SJSA1 (cell line): Measurements from ENCODE around the gene CD300LB. TPM values are rescaled to one million over a fixed set of nuclear protein-coding genes. Genes with fewer than 3 reads are reported as not detected.
A peak's percentile ranks its signal among the peaks of the same experiment; 100 is the strongest.
"Not testable (repeated sequence)": the region's sequence is repeated elsewhere in the genome, so short reads cannot be mapped to it uniquely, and the experiment has no call there.

Source experiments
- DNase-seq, 2 experiments: peaks; one replicate each; pipeline ENCODE4 v3.0.0-alpha.2; 2015 to 2020; ENCODE audit warnings: low spot score in 2 of 2, low read depth in 1 of 2
- H3K27ac ChIP-seq: fragments of 250-450 bp; sonication (Bioruptor Pico); 2 replicates; pipeline ENCODE4 v1.5.1; 2020; ENCODE audit warnings: mild to moderate bottlenecking, moderate library complexity
- H3K27me3 ChIP-seq: fragments of 250-450 bp; sonication (Bioruptor Pico); replicated peaks from 2 replicates; pipeline ENCODE4 v1.5.1; 2020; ENCODE audit warnings: mild to moderate bottlenecking, moderate library complexity
- H3K36me3 ChIP-seq: fragments of 250-450 bp; sonication (Bioruptor Pico); 2 replicates; pipeline ENCODE4 v1.5.1; 2020; ENCODE audit warnings: mild to moderate bottlenecking
- H3K4me1 ChIP-seq: fragments of 250-450 bp; sonication (Bioruptor Pico); replicated peaks from 2 replicates; pipeline ENCODE4 v1.6.1; 2021; ENCODE audit warnings: mild to moderate bottlenecking
- H3K4me3 ChIP-seq: fragments of 250-450 bp; sonication (Bioruptor Pico); 2 replicates; pipeline ENCODE4 v1.5.1; 2020; ENCODE audit warnings: mild to moderate bottlenecking
- H3K9me3 ChIP-seq: fragments of 250-450 bp; sonication (Bioruptor Pico); replicated peaks from 2 replicates; pipeline ENCODE4 v1.5.1; 2020; ENCODE audit warnings: mild to moderate bottlenecking
- total RNA-seq: library from RNA; depleted of rRNA; stranded (reverse); fragments of >200 nt; shearing (Covaris generic); gene quantifications from 2 replicates; pipeline ENCODE4 v1.2.3, GENCODE V29; 2014; rRNA removed

CD300LB gene
- not detected in 2 replicates for total RNA-seq

DNA sequence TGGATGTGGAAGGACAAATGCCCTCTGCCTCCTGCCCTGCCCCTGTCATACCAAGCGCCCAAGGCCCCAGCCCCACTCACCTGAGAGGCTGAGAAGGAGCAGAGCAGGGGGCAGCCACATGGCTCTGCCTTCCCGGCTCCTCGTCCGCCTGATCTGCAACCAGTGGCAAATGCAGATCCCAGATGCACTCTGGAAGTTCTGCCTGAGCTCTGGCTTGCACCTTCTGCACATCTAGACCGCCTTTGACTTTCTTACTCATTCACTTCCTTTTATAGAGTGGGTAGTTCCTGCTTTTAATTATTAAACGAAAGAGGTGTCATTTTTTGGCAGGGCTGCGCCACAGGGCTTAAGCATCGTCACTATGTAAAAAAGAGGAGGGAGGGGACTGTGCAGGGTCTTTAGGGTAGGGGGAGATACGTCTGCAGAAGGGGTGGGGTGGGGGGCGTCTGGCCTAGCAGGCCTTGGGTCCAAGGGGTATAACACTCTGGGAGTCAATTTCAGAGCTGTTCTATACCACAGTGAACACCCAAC, at the start of gene CD300LB:
TSS of gene CD300LB (minus strand) at position 245 of the 531 bp plus-strand sequence. CDS start at position 120, 125 bp downstream.
- H3K27ac ChIP-seq: no peak within 1 kb of the TSS
- peaks cover 40% of the 10 kb centered on the region for H3K27me3 ChIP-seq
- no peaks in the 10 kb centered on the region for H3K36me3 ChIP-seq
- peak in 1 of 2 experiments; percentile 42 for DNase-seq
- no peaks in the 10 kb centered on the region for H3K4me1 ChIP-seq
- no peak within 1 kb of the TSS for H3K4me3 ChIP-seq
- H3K9me3 ChIP-seq: no peaks in the 10 kb centered on the region

DNA sequence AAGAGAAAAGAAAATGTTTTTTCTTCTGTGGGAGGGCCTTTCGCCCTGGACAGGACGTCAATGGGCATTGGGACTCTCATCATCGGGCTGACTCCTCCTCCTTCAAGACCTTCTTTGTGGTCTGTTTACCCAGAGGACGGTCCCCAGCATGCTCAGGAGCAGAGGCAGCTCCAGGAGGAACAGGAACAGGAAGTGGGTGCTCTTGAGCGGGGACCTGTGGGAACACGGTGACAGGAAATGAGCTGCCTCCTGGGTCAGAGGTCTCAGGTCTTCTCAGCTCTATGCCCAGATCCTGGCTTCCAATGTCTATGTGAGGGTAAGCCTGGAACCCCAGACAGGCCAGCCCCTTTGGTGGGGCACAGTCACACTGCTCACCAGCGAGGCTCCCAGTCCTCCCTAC, 48.6 kb upstream of the CD300LB start:
- DNase-seq: no peak
- H3K36me3 ChIP-seq: no peaks in the 10 kb centered on the region
- H3K4me1 ChIP-seq: no peaks in the 10 kb centered on the region
- no peak overlapping the region for H3K4me3 ChIP-seq
- no peaks in the 10 kb centered on the region for H3K9me3 ChIP-seq
- no peak overlapping the region for H3K27ac ChIP-seq
- peaks cover 10% of the 10 kb centered on the region for H3K27me3 ChIP-seq

DNA sequence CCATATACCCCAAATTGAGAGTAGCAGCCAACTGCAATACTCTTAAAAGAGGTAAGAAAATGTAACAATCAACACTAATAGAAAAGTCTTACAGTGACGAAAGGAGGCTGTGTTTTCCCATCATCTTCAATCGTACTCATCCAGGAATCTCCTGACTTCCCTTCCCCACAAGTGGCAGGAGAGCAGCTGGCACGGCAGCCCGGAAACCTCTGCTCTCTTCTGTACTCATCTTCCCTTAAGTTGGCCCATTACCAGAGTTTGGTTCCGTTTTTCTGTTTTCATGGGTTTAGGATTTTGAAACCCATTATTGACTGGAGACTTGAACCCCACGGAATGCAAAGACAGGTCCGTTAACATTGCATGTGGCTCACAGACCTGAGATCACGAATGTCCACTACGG, 47.7 kb upstream of the CD300LB start:
- Histone ChIP-seq H3K4me1 (no peaks in the 10 kb centered on the region), H3K27me3 (peaks cover 14% of the 10 kb centered on the region; the same call in 1 of the 2 replicates), H3K9me3 (no peaks in the 10 kb centered on the region), H3K36me3 (no peaks in the 10 kb centered on the region), H3K27ac (no peak overlapping the region), H3K4me3 (no peak overlapping the region)
- DNase-seq: no peak

DNA sequence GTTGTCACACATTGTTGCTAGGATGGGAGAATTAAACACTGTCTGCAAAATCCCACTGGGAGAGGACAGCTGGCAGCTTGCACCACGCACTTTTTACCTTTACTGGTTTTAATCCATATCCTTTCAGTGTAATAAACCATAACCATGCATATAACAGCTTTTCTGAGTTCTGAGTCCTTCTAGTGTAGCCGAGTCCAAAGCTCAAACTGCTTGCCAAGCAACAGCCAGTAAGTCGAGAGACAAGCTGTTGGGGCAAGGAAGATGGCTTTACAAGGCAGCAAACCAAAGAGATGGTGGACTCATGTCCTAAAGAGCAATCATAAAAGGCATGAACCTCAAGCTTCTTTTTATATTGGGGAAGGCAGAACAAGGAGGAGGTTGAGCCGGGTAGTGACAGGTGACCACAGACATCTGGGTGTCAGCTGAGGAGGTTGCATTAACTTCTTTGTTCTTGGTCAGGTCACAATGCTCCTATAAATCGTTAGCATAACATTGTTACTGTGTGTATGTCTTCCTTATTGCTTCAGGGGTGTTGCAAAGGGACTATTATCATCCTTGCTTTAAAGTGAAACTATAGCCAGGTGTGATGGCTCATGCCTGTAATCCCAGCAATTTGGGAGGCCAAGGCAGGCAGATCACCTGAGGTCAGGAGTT, 43.3 kb upstream of the CD300LB start:
- Histone ChIP-seq H3K27ac (no peak overlapping the region), H3K27me3 (peaks cover 12% of the 10 kb centered on the region; the same call in 1 of the 2 replicates), H3K4me1 (peaks cover 3% of the 10 kb centered on the region), H3K9me3 (no peaks in the 10 kb centered on the region), H3K36me3 (no peaks in the 10 kb centered on the region), H3K4me3 (no peak overlapping the region)
- no peak for DNase-seq

DNA sequence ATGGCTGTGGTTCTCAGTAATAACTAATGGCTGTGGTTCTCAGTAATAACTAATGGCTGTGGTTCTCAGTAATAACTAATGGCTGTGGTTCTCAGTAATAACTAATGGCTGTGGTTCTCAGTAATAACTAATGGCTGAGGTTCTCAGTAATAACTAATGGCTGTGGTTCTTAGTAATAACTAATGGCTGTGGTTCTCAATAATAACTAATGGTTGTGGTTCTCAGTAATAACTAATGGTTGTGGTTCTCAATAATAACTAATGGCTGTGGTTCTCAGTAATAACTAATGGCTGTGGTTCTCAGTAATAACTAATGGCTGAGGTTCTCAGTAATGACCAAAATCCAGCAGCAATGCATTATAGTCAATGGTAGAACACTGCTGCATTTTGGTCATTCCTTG, 42.4 kb upstream of the CD300LB start:
- DNase-seq: not testable (repeated sequence)
- H3K27me3 ChIP-seq: peaks cover 12% of the 10 kb centered on the region; the same call in 1 of the 2 replicates

DNA sequence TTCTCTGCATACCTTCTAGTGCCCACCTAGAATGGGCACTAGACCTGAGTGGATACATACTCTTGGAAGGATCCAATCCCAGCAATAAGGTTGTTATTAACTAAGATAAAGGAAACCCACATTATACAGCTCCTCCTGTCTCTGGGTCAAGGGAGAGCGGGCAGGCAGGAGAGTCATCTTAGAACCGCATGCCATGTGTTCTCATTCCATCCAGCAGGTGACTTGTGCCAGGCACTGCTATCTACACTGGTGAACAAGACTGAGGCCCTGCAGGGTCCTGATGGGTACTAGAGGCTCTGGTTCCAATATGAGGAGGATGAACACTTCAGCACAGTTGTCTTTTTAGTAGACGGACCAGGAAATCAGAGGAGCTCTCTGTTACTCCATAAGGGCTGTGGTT, 41.9 kb upstream of the CD300LB start:
- Histone ChIP-seq H3K27me3 (peaks cover 8% of the 10 kb centered on the region; the same call in 1 of the 2 replicates), H3K4me3 (no peak overlapping the region), H3K9me3 (no peaks in the 10 kb centered on the region), H3K36me3 (no peaks in the 10 kb centered on the region), H3K4me1 (peaks cover 10% of the 10 kb centered on the region), H3K27ac (no peak overlapping the region)
- no peak for DNase-seq

More for the DNA sequence above, 42.4 kb upstream of the CD300LB start:
- not testable (repeated sequence) for H3K4me3 ChIP-seq, H3K27ac ChIP-seq, H3K36me3 ChIP-seq, H3K9me3 ChIP-seq
- peaks cover 10% of the 10 kb centered on the region for H3K4me1 ChIP-seq

DNA sequence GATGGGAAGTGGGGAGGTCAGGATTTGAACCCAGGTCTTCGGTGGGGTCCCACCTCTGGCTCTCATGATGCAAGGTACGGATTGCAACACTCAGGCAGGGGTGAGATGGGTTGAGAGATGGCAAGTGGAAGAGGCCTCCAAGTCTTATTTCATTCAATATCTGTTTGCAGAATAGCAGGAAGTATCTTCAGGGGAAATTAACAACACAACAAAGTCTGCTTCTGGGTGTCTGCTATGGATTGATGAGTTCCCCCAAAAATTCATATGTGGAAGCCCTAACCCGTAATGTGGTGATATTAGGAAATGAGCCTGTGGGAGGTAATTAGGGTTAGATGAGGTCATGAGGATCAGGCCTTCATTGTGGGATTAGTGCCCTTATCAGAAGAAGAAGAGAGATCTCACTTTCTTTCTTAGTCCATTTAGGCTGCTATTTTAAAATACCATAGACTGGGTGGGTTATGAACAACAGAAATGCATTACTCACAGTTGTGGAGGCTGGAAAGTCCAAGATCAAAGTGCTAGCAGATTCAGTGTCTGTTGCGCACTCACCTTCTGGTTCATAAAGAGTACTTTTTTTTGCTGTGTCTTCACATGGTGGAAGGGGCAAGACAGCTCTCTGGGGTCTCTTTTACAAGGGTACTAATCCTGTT, 40.5 kb upstream of the CD300LB start:
- H3K36me3 ChIP-seq: no peaks in the 10 kb centered on the region
- no peaks in the 10 kb centered on the region for H3K9me3 ChIP-seq
- H3K27ac ChIP-seq: no peak overlapping the region
- DNase-seq: no peak
- H3K4me3 ChIP-seq: no peak overlapping the region
- peaks cover 10% of the 10 kb centered on the region for H3K4me1 ChIP-seq
- peaks cover 8% of the 10 kb centered on the region; the same call in 1 of the 2 replicates for H3K27me3 ChIP-seq

DNA sequence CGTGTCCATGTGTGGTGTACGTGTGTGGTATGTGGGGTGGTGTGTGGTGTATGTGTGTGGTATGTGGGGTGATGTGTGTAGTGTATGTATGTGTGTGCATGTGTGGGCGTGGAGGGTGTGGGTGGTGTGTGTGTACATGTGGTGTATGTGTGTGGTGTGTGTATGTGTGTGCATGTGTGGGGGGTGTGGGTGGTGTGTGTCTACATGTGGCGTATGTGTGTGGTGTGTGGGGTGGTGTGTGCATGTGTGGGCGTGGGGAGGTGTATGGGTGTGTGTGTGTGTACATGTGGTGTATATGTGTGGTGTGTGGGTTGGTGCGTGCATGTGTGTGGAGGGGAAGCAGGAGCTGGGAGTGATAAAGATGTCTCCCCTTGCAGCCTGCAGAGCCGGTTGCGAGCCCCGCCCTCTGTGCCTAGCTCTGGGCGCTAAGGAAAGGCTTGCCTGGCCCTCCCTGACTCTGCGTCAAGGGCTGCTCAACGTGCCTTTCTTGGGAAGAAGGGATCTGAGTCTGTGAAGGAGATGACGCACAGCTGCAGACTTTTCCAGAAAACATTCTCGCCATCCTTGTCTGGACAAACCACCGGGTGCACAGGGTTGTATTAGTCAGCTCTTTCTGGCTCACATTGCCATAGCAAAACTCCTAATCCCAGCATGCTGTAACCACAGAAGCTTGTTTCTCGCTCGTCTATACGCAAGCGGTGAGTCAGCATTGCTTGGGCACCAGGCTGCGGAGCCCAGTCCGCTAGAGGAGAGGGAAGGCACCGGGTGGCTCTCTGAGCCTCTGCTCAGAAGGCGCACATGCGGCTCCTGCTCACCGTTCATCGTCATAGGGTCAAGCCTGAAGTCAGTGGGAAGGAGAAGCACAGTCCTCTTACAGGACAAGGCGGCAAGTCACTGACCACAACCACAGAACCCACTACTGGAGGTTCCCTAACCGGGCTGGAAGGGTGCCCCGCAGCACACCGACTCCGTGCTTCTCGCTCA, 38.0 kb upstream of the CD300LB start:
- peaks cover 10% of the 10 kb centered on the region for H3K4me1 ChIP-seq
- DNase-seq: peak; percentile 69 to 85

DNA sequence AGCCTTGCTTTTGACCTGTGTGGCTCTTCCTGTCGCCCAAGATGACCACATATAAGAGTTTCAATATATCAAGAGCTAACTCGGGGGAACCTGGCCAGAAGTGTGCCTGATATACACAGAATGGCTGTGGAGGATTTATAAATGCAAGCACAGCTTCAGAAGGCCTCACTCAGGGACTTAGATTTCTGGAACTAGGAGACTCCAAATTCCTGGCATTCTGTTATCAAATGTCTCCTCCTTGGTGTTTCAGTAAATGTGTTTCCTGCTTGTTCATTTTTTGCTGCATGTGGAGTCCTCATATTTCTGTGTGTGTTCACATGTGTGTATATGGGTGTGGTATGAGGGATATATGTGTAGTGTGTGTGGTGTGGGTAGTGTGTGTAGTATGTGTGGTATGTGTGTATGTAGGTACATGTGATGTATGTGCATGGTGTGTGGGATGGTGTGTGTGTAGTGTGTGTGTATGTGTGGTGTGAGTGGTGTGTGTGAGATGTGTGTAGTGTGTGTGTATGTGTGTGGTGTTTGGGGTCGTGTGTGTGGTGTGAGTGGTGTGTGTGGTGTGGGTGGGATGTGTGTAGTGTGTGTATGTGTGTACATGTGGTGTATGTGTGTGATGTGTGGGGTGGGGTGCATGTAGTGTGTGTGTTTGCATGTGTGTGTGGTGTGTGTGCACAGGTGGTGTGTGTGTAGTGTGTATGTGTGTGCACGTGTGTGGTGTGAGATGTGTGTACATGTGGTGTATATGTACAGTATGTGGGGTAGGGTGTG, 37.0 kb upstream of the CD300LB start:
- no peak for DNase-seq
- no peak overlapping the region for H3K4me3 ChIP-seq
- H3K9me3 ChIP-seq: no peaks in the 10 kb centered on the region
- peaks cover 9% of the 10 kb centered on the region; the same call in 1 of the 2 replicates for H3K27me3 ChIP-seq
- no peak overlapping the region for H3K27ac ChIP-seq
- H3K4me1 ChIP-seq: peaks cover 10% of the 10 kb centered on the region
- no peaks in the 10 kb centered on the region for H3K36me3 ChIP-seq

More for the DNA sequence above, 38.0 kb upstream of the CD300LB start:
- no peaks in the 10 kb centered on the region for H3K36me3 ChIP-seq
- no peaks in the 10 kb centered on the region for H3K9me3 ChIP-seq
- no peak overlapping the region for H3K4me3 ChIP-seq
- H3K27me3 ChIP-seq: peaks cover 9% of the 10 kb centered on the region
- H3K27ac ChIP-seq: no peak overlapping the region

DNA sequence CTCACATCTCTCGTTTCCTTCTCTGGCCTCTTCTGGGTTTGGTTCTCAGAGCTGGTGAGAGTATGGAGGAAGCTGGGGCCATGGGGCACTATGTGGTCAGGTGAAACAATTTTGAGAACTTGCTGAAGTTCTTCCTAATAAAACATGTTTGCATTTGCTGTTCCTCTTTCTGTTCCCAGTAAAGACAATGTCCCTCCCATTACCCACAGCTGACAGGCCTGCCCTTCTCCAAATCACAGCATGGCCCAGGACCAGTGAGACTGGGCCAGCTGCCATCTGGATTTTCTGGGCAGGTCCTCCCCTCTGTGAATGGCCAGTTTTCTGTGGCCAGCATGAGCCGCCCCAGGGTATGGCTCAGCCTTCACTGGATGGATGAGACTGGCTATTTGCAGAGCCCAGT, 36.1 kb upstream of the CD300LB start, which contains the start of gene CD300H:
TSS of gene CD300H (minus strand) at position 113 of the 400 bp plus-strand sequence.
- Histone ChIP-seq H3K27me3 (peaks cover 9% of the 10 kb centered on the region; the same call in 1 of the 2 replicates), H3K9me3 (no peaks in the 10 kb centered on the region), H3K27ac (no peak within 1 kb of the TSS), H3K4me3 (no peak within 1 kb of the TSS), H3K4me1 (peaks cover 10% of the 10 kb centered on the region), H3K36me3 (no peaks in the 10 kb centered on the region)
- no peak for DNase-seq

DNA sequence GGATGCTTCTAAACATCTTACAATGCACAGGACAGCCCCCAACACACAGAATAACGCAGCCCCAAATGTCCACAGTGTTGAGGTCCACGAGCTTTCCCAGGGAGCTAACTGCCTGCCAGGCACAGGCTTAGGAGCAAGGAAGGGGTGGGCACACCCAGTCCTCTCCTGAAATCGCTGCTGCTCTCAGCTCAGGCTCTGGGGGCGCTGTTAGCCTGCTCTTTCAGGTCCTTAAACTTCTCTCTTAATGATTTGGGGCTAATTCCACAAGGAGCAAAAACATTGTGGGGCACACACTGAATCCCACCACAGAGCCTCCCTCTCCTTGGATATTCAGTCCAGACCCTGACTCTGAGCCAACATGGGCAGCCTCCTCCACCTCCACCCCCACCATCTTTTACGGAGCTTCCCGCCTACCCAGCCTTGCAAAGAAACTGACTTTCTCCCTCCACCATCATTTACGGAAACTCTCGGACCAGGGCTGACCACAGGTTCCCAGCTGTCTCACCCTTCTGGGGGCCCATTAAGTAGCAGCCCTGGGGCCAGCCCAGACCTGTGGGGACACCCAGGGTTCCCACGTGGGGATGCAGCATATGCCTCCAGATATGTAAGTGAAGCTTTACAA, 35.0 kb upstream of the CD300LB start:
- Histone ChIP-seq H3K4me3 (no peak overlapping the region), H3K4me1 (peaks cover 10% of the 10 kb centered on the region), H3K9me3 (no peaks in the 10 kb centered on the region), H3K27ac (no peak overlapping the region), H3K36me3 (no peaks in the 10 kb centered on the region), H3K27me3 (peaks cover 13% of the 10 kb centered on the region)
- DNase-seq: peak in 1 of 2 experiments; percentile 30

DNA sequence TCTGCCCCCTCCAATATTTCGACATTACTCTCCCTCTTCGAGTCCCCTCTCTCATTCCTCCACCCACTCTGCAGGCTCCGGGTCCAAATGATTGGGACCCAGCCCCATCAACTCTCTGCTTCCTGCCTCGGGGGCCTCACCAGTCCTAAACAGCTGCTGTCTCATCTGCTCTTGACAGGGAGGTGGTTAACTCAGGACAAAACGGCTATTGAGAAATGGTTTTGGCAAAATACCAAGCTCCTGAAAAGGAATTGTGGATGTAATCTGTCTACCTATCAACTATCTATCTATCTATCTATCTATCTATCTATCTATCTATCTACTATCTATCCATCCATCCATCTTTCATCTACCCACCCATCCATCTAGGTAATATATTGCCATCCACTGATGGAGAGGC, 33.9 kb upstream of the CD300LB start:
- peaks cover 10% of the 10 kb centered on the region for H3K4me1 ChIP-seq
- no peaks in the 10 kb centered on the region for H3K9me3 ChIP-seq
- H3K27ac ChIP-seq: no peak overlapping the region
- no peaks in the 10 kb centered on the region for H3K36me3 ChIP-seq
- H3K4me3 ChIP-seq: no peak overlapping the region
- peaks cover 14% of the 10 kb centered on the region for H3K27me3 ChIP-seq
- no peak for DNase-seq
